GM19099 (cell line): ENCODE data around the gene MYPN.

Source experiments
- POLR2A ChIP-seq: IDR thresholded peaks from 3 replicates; pipeline ENCODE4 v1.6.1; 2011; ENCODE audit warnings: low read depth; ENCODE audit not compliant: insufficient read length; ENCODE audit errors: extremely low read depth

Gene MYPN

DNA sequence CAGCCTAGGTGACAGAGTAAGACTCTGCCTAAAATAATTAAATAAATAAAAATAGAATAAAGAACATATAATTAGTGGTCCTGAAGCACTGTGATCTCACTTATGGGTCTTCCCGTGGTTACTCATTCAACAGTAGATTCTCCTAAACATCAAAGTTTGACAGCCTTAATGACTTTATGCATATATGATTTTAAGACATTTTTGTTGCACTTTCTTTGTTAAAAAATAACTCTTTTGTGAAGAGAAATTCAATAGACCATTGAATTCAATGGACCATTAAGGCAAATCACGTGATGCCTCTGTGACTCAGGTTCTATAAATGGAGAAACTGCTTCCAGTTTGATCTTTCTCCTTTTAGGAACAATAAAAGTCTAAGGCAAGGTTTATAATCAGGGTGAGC is 63.0 kb downstream of the MYPN start:
- TF ChIP-seq POLR2A, result no peak

- no peak for TF ChIP-seq POLR2A
Measured at GRCh38 chr10:68175949-68176348, 66.7 kb downstream of the MYPN start.

DNA sequence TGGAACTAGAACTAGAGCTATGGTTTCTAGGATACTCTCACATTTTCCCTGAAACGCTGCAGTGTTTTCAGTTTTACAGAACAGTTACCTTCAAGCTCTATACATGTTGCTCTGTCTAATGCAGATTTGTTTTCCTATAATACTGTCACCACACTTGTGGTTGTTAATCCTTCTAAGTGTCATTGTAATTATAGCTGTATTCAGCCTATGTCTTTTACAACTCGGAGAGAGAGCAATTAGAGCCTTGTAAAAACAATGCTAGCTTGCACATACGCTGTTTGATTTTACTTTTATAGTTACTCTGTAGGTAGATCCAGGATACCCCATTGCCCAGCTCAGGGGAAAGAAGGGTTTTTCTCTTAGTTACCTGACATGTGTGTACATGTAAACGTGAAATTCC is 67.5 kb downstream of the MYPN start:
- no peak for TF ChIP-seq POLR2A

DNA sequence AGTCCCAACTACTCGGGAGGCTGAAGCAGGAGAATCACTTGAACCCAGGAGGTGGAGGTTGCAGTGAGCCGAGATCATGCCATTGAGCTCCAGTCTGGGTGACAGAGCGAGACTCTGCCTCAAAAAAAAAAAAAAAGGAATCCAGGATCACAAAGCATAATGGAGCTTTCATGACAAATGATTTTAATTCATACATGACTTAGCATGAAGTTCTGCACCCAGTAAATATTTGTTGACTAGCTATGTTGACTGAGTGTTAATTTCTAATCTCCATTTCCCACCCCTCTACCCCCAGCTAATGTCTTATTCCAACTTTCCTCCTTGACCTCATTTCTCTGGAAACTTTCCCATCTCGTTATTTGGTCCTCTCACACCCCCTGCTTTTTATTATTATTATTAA is 69.3 kb downstream of the MYPN start:
- no peak for TF ChIP-seq POLR2A

DNA sequence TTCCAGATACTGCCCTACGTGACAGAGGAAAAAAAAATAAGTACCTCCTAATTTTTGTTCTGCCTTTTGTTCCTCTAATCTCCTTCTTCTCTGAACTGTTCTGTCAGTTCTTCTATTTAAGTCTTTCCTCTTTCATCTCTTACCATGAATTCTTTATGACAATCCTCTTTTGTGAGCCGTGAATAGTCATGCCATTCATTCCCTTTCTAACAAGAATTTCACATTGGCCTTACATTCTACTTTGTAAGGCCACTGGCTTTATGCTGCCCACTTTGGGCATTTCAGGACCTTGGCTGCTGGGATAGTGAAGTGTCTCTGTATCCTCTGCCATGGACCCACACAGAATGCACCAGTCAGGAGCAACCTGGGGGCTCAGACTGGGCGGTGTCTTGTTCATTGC is 69.7 kb downstream of the MYPN start:
- no peak for TF ChIP-seq POLR2A

- TF ChIP-seq POLR2A, result no peak
Measured at GRCh38 chr10:68180490-68180889, 71.2 kb downstream of the MYPN start.

GRCh38 chr10:68184546-68184945 is 75.3 kb downstream of the MYPN start:
- TF ChIP-seq POLR2A, result no peak

DNA sequence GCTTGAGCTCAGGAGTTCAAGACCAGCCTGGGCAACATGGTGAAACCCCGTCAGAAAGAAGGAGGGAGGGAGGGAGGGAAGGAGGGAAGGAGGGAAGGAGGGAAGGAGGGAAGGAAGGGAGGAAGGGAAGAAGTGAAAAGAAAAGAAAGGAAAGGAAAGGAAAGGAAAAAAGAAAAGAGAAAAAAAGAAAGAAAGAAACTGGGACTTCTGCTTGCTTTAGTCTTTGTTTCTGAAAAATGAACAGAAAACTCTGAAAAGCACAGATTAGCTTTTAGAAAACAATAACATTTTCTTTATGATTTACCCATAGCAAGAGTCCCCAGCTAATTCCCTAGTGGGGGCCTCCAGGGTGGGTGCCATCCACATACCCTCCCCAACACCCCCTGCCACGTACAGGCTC is 75.8 kb downstream of the MYPN start:
- TF ChIP-seq POLR2A, result no peak

DNA sequence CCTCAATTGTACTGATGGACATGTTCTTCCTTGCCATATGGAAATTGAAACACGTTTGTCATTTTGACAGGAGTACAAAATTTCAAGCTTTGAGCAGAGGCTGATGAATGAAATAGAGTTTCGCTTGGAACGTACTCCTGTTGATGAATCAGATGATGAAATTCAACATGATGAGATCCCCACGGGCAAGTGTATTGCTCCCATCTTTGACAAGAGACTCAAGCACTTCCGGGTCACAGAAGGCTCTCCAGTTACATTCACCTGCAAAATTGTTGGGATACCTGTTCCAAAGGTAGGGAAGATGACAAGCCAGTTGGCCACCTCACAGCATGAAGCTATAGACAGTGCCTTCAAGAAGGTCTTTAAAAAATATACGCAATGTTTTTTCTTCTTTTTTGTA is 79.5 kb downstream of the MYPN start:
- TF ChIP-seq POLR2A, result no peak

DNA sequence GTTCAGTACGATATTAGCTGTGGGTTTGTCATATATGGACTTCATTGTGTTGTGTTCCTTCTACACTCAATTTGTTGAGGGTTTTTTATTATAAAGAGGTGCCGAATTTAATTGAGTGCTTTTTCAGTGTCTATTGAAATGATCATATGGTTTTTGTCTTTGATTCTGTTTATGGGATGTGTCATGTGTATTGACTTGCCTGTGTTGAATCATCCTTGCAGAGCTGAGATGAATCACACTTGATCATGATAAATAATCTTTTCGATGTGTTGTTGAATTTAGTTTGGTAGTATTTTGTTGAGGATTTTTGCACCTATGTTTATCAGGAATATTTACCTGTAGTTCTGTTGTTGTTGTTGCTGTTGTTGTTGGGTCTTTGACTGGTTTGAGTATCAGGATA is 82.8 kb downstream of the MYPN start:
- no peak for TF ChIP-seq POLR2A

DNA sequence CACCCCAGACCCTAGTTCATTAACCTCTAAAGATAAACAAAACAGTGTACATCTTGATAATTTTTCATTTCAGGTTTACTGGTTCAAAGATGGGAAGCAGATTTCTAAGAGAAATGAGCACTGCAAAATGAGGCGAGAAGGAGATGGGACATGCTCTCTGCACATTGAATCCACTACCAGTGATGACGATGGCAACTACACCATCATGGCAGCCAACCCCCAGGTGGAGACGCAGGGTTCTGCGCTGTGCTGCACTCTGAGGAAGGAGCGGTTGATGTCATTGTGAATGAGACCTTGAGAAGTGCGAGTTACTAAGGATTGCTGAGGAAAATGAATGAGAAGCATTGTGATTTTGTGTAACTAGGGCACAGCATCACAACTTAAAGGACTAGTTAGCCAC is 85.0 kb downstream of the MYPN start:
- TF ChIP-seq POLR2A, result no peak

- no peak for TF ChIP-seq POLR2A
Measured at GRCh38 chr10:68196701-68197100, 87.4 kb downstream of the MYPN start.

DNA sequence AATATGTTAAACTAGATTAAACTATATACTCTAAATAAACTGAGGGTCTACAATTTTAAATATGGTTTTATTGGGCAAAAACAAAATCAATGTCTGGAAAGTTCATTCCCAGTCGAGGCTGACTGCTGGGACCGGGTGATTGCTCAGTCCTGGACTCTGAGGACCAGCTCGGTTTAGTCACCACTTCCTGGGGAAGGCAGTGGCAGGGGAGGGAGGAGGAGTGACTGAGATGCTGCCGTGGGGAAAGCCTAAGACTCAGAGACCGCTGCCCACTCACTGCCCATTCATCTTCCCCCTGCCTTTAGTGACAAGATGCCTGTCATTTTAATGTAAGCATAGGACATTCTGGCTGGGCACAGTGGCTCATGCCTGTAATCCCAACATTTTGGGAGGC is 93.7 kb downstream of the MYPN start:
- no peak for TF ChIP-seq POLR2A

GRCh38 chr10:68208424-68209042 is 99.2 kb downstream of the MYPN start:
- no peak for TF ChIP-seq POLR2A

DNA sequence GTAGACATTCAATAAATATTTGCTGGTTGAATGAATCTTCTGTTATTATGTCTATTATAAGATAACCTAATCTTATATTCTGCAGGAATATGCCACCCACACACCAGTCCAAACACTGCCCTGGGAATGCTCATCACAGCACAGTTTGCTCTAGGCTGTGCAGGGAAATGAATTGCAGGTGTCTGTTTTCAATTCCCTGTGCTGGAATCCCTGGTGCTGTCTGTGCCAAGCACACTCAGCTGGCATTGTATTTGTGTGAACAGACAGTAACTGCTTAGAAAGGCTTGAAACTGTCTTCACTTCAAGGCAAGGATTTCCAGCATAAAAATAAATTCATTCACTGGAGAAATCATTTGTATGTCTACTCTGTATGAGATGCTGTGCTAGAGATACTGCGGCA is 102.4 kb downstream of the MYPN start:
- TF ChIP-seq POLR2A, result no peak

DNA sequence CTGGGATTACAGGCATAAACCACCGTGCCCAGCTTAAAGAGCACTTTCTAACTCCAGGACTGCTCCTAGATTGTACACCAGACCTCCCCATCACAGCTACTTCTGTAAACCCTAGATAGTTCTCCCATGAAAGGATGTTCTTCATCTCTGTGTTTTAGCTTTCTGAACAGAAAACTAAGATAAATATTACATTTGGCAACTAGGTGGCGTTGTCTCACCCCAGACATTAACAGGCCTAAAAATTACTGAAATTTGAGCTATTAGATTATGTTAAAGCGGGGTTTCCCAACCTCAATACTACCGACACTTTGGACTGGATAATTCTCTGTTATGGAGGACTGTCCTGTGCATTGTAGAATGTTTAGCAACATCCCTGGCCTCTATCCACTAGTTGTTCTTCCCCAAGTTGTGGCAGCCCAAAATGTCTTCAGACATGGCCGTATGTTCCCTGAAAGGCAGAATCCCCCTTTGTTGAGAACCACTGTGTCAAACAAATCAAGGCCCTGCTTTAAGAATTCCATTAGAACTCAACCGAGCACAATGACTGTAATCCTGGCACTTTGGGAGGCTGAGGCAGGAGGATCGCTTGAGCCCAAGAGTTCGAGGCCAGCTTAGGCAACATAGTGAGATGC is 103.5 kb downstream of the MYPN start:
- no peak for TF ChIP-seq POLR2A

DNA sequence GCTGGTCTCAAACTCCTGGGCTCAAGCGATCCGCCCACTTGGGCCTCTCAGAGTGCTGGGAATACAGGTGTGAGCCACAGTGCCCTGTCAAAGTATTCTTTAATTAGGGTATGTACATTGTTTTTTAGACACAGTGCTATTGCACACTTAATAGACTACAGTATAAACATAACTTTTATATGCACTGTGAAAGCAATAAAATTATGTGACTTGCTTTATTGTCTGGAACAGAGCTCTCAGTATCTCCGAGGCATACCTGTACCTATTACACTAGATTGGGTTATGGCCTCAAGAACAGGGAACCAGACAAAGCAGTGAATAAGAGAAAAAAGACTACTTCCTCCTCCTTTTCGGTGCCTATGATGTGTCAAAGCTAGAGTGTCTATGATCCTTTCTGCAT is 109.5 kb downstream of the MYPN start:
- TF ChIP-seq POLR2A, result no peak
